GM10266 (cell line): ENCODE data around the gene PSMD9.

Source experiments
- DNase-seq: peaks from one replicate; pipeline ENCODE4 v3.0.0; 2012; ENCODE audit errors: extremely low spot score
- CTCF ChIP-seq: IDR thresholded peaks from 2 replicates; pipeline ENCODE4 v1.5.1; 2012; ENCODE audit warnings: mild to moderate bottlenecking, low read depth; ENCODE audit not compliant: control insufficient read depth, insufficient read depth; ENCODE audit errors: missing control alignments

PSMD9 gene

GRCh38 chr12:121949648-121950397, 61.2 kb downstream of the PSMD9 start:
- DNase-seq: no peak
- no peak for TF ChIP-seq CTCF

GRCh38 chr12:121953117-121953692, 64.6 kb downstream of the PSMD9 start:
- DNase-seq: no peak
- TF ChIP-seq CTCF: no peak

GRCh38 chr12:121953695-121954094, 65.1 kb downstream of the PSMD9 start:
- no peak for TF ChIP-seq CTCF
- DNase-seq: no peak

- no peak for DNase-seq
These were observed 67.0 kb downstream of the PSMD9 start for GRCh38 chr12:121955258-121956237.

GRCh38 chr12:121957861-121958515, 69.4 kb downstream of the PSMD9 start:
- no peak for TF ChIP-seq CTCF
- DNase-seq: no peak

More at GRCh38 chr12:121955258-121956237, 67.0 kb downstream of the PSMD9 start:
- peak; percentile 43 for TF ChIP-seq CTCF

- DNase-seq: no peak
- TF ChIP-seq CTCF: no peak
These were observed 70.1 kb downstream of the PSMD9 start for GRCh38 chr12:121958541-121959240.
